ENCODE results near the gene DOK7.

Gene DOK7

GRCh38 chr4:3434881-3435685 is 28.0 kb upstream of the DOK7 start:
- DNase-seq (no peak), ATAC-seq (replicated peaks) (no peak)
- H3K27ac Mint-ChIP-seq = no peak overlapping the region
- H3K9me3 Mint-ChIP-seq = no peaks in the 10 kb centered on the region
- no peaks in the 10 kb centered on the region for H3K27me3 Mint-ChIP-seq
- no peak overlapping the region for H3K4me3 Mint-ChIP-seq
- no peaks in the 10 kb centered on the region for H3K36me3 Mint-ChIP-seq
- H3K4me1 Mint-ChIP-seq = no peaks in the 10 kb centered on the region

DNA sequence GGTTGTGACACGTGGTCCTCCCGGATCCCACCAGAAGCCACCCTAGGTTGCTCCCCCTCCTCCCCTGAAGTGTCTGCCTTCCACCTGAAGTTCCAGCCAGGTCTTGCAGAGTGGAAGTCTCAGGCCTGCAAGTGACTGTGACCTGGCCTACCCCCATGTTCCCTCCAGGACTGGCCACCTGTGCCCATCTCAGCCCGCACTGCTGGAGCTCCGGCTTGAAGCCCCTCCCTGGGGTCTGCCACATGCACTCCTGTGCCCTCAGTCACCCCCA is 27.5 kb upstream of the DOK7 start:
- Mint-ChIP-seq H3K27ac (no peak overlapping the region), H3K27me3 (no peaks in the 10 kb centered on the region), H3K4me1 (no peaks in the 10 kb centered on the region), H3K4me3 (no peak overlapping the region), H3K9me3 (no peaks in the 10 kb centered on the region), H3K36me3 (no peaks in the 10 kb centered on the region)
- ATAC-seq (replicated peaks) (no peak), DNase-seq (no peak)

GRCh38 chr4:3436048-3436797 is 26.9 kb upstream of the DOK7 start:
- Mint-ChIP-seq H3K36me3 (no peaks in the 10 kb centered on the region), H3K27ac (no peak overlapping the region), H3K27me3 (no peaks in the 10 kb centered on the region), H3K4me1 (no peaks in the 10 kb centered on the region), H3K4me3 (no peak overlapping the region), H3K9me3 (no peaks in the 10 kb centered on the region)
- ATAC-seq (replicated peaks) (no peak), DNase-seq (no peak)

DNA sequence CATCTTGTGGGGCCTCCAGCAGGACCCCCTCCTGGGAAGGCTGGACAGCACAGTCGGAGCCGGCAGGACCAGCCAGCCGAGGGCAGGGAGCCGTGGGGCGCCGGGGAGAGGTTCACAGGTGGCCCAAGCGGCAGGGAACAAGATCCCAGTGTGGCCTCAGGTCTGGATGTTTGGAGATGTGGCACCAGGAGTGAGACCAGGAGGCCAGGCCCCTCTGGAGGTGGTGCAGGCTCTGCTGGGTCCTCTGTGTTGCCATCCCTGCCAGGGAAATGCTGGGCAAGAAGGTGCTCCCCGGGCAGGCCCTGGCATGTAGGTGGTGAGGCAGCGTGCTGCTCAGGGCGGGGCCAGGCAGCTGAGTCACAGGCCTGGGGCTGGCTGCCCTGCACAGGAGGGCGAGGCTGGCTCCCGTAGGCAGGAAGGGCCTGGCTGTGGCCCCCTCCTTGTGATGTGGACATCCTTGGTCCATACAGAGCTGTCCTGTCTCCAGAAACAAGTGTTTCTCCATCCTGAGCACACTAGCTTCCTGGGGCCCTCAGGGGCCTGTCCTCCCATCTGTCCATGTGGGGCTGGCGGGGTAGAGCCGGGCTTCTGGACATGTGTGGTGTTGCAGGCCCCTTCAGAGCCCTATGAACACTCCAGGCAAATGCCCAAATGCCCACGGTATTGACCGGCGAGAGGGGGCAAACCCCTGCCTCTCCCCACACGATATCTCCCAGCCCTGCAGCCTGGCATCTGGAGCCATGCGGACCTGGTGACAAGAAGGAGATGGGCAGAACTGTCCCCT is 26.1 kb upstream of the DOK7 start:
- ATAC-seq (replicated peaks) (peak; percentile 38 to 52), DNase-seq (no peak)
- Mint-ChIP-seq H3K9me3 (no peaks in the 10 kb centered on the region), H3K27ac (no peak overlapping the region), H3K4me3 (no peak overlapping the region), H3K36me3 (no peaks in the 10 kb centered on the region), H3K27me3 (no peaks in the 10 kb centered on the region), H3K4me1 (no peaks in the 10 kb centered on the region)

DNA sequence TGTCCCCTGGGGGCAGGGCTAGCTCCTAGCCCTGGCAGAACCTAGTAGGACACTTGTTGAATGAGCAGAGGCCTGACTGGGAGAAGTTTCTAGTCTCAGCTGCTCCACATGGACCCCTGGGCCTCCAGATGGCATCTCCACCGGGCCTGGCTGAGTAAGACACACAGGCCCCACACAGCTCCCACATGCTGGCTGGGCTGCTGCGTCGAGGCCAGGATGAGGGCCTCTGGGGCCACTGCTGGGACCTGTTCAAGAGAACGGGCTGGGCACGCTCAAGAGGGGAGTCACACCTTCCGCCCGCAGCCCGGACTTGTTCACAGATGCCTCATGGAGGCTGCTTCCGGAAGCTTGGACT is 25.5 kb upstream of the DOK7 start:
- no peak for DNase-seq

DNA sequence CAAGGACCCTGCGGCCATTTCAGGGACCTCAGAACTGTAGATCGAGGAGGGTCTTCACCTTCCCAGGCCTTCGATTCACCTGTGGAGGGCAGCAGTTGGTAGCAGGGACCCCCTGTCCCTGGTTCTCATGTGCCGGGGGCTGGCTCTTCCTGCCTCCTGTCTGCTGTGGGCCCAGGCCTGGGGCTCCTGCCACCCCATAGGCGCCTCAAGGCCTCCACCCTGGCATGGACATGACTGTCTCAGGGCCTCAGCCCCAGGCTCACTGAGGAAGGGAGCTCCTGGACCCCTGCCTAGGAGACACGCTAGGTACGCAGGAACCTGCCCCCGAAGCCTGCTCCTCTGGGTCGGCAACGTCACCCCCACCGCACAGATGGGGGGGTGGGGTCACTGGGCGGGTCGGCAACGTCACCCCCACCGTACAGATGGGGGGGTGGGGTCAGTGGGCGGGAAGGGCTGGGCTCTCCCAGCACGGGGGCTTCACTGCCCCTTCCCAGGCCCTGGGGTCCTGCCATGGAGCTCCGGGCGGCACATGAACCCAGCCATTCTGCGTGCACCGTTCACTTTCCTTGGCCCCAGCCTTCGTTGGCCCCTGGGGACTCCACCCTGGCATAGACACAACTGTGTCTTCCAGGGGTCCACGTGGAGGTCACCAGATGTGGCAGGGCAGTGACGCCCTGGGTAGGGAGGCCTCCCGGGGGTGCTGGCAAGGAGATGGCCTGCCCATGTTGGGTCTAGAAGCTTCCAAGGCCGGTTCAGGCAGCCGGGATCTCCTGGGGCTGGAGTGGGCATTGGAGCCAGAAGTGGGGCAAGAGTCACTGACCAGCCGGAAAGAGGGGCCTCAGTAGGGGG is 24.9 kb upstream of the DOK7 start:
- Mint-ChIP-seq H3K27ac (no peak overlapping the region), H3K4me1 (no peaks in the 10 kb centered on the region), H3K27me3 (no peaks in the 10 kb centered on the region), H3K9me3 (no peaks in the 10 kb centered on the region), H3K36me3 (no peaks in the 10 kb centered on the region), H3K4me3 (no peak overlapping the region)
- no peak for ATAC-seq (replicated peaks)
- no peak for DNase-seq

More for the DNA sequence above, 25.5 kb upstream of the DOK7 start:
- no peaks in the 10 kb centered on the region for H3K4me1 Mint-ChIP-seq
- no peak for ATAC-seq (replicated peaks)
- H3K4me3 Mint-ChIP-seq = no peak overlapping the region
- no peak overlapping the region for H3K27ac Mint-ChIP-seq
- no peaks in the 10 kb centered on the region for H3K9me3 Mint-ChIP-seq
- H3K27me3 Mint-ChIP-seq = no peaks in the 10 kb centered on the region
- no peaks in the 10 kb centered on the region for H3K36me3 Mint-ChIP-seq

- DNase-seq = no peak
- Mint-ChIP-seq H3K27me3 (no peaks in the 10 kb centered on the region), H3K4me1 (peaks cover 0 to 1% of the 10 kb centered on the region in 2 donors), H3K4me3 (no peak overlapping the region), H3K9me3 (no peaks in the 10 kb centered on the region), H3K27ac (no peak overlapping the region), H3K36me3 (no peaks in the 10 kb centered on the region)
- no peak for ATAC-seq (replicated peaks)
Observed at GRCh38 chr4:3438847-3439180, 24.3 kb upstream of the DOK7 start.

GRCh38 chr4:3439391-3439790 is 23.7 kb upstream of the DOK7 start:
- H3K27me3 Mint-ChIP-seq = no peaks in the 10 kb centered on the region
- H3K9me3 Mint-ChIP-seq = no peaks in the 10 kb centered on the region
- no peak for ATAC-seq (replicated peaks)
- peaks cover 0 to 1% of the 10 kb centered on the region in 2 donors for H3K4me1 Mint-ChIP-seq
- H3K4me3 Mint-ChIP-seq = no peak overlapping the region
- H3K36me3 Mint-ChIP-seq = no peaks in the 10 kb centered on the region
- no peak for DNase-seq
- H3K27ac Mint-ChIP-seq = no peak overlapping the region

DNA sequence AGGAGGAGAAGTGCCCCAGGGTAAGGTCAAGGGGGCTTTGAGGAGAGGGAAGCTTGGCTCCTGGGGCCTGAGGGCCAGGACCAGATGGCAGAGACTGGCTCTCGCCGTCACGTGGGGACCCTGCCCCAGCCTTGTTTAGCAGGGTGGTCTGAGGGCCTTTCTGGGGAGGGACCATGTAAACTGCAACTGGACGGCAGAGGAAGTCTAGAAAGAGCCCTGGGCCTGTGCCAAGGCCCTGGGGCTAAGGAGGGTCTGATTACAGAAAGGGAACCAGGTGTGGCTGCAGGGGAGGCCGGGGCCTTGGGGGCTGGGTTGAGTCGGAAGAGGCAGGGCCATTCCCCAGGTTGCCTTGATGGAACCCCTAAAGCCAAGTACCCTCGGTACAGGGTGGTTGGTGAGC is 23.1 kb upstream of the DOK7 start:
- H3K27ac Mint-ChIP-seq = no peak overlapping the region
- no peak for ATAC-seq (replicated peaks)
- no peaks in the 10 kb centered on the region for H3K36me3 Mint-ChIP-seq
- peaks cover 0 to 1% of the 10 kb centered on the region in 2 donors for H3K4me1 Mint-ChIP-seq
- DNase-seq = no peak
- H3K4me3 Mint-ChIP-seq = no peak overlapping the region
- no peaks in the 10 kb centered on the region for H3K27me3 Mint-ChIP-seq
- no peaks in the 10 kb centered on the region for H3K9me3 Mint-ChIP-seq

DNA sequence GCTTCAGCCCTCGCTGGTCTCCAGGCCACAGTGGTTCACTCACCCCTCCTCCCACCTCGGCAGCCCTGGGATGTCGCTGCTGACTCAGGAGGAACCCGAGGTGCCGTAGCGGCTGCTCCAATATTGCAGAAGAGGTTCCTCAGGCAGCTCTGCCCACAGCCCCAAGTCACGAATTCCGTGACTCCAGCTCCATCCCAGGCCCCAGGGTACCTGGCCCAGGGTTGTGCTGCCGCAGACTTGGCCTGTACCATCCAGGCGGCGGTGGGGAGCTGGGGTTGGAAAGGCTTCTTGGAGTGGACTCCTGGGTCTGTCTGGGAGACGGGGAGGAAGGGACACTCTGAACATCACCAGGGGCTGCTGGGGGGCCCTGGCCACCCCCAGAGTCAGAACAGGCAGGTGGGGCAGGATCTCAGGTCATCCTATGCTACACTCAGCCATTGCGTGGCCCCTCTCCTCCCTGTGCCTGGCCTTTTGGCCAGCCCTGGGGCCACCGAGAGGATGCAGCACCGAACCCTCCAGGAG is 22.1 kb upstream of the DOK7 start:
- Mint-ChIP-seq H3K36me3 (no peaks in the 10 kb centered on the region), H3K27me3 (no peaks in the 10 kb centered on the region), H3K4me3 (no peak overlapping the region), H3K27ac (no peak overlapping the region), H3K9me3 (no peaks in the 10 kb centered on the region), H3K4me1 (peaks cover 0 to 1% of the 10 kb centered on the region in 2 donors)
- no peak for ATAC-seq (replicated peaks)
- no peak for DNase-seq

DNA sequence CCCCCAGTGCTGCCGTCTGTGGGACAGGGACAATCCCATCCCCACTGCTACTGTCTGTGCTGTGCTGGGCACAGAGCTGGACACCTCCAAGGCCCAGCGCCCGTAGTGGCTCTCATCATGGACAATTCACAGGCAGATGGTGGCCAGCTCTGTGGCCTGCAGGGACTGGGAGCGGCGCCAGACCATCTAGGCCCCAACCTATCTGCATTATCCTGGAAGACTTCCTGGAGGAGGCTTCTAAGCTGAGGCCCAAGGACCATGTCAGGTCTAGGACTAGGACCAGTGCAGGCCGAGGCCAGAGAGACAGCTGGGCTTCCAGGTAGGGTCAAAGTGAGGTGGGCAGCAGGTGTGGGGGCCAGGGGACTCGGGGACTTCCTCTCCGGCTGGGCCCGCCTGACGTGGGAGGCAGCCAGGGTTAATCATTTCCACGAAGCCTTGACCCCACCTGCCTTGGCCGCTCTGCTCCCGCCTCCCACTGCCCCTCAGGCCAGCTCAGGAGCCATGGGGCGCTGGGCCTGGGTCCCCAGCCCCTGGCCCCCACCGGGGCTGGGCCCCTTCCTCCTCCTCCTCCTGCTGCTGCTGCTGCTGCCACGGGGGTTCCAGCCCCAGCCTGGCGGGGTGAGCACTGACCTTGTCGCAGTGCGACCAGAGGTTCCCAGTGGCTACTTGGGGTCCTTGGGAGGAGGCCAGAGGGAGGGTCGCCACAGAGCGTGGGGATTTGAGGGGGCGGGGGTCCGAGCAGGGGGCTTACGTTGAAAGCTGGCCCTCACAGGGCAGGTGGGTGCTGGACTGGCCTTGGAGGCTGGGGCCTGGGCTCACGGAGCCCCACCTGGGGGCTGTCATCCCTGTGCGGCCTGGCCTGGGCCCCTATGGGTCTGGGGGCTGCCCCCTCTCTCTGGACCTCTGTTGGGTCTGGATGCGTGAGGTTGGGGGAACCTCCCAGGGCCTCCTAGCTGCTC is 21.3 kb upstream of the DOK7 start, which contains the start of gene HGFAC:
TSS of gene HGFAC (plus strand) at position 468 of the 959 bp plus-strand sequence. CDS start at position 502, 34 bp downstream.
- no peaks in the 10 kb centered on the region for H3K27me3 Mint-ChIP-seq

DNA sequence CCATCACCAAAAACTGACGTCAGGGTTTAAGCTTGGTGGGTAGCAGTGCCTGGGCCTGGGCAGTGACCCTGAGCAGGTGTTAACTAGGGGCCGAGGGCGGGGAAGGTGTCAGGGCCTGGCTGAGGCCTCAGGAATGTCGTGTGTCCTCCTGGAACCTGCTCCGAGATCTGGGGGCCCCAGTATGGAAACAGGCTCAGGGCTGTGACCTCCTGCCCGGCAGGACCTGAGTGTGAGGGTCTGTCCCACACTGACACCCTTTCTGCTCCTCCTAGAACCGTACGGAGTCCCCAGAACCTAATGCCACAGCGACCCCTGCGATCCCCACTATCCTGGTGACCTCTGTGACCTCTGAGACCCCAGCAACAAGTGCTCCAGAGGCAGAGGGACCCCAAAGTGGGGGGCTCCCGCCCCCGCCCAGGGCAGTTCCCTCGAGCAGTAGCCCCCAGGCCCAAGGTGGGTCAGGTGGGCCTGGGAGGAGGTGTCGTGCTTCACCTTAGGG is 20.6 kb upstream of the DOK7 start:
- Mint-ChIP-seq H3K27me3 (no peaks in the 10 kb centered on the region), H3K9me3 (no peaks in the 10 kb centered on the region), H3K4me1 (peaks cover 0 to 1% of the 10 kb centered on the region in 2 donors), H3K36me3 (no peaks in the 10 kb centered on the region), H3K27ac (no peak overlapping the region), H3K4me3 (no peak overlapping the region)
- no peak for DNase-seq
- no peak for ATAC-seq (replicated peaks)

More for the DNA sequence above, 21.3 kb upstream of the DOK7 start, which contains the start of gene HGFAC:
- Mint-ChIP-seq H3K4me3 (no peak within 1 kb of the TSS), H3K4me1 (peaks cover 0 to 1% of the 10 kb centered on the region in 2 donors), H3K27ac (no peak within 1 kb of the TSS), H3K36me3 (no peaks in the 10 kb centered on the region), H3K9me3 (no peaks in the 10 kb centered on the region)
- DNase-seq (no peak), ATAC-seq (replicated peaks) (no peak)
